GM21723 (cell line): ENCODE measurements around the gene VAC14.

Experiments
- ATAC-seq: cut with Tn5 transposase; IDR thresholded peaks from one replicate; pipeline ENCODE4 v1.9.1; 2021; ENCODE audit warnings: mild to moderate bottlenecking, moderate library complexity; ENCODE audit not compliant: unreplicated experiment

The VAC14 gene

DNA sequence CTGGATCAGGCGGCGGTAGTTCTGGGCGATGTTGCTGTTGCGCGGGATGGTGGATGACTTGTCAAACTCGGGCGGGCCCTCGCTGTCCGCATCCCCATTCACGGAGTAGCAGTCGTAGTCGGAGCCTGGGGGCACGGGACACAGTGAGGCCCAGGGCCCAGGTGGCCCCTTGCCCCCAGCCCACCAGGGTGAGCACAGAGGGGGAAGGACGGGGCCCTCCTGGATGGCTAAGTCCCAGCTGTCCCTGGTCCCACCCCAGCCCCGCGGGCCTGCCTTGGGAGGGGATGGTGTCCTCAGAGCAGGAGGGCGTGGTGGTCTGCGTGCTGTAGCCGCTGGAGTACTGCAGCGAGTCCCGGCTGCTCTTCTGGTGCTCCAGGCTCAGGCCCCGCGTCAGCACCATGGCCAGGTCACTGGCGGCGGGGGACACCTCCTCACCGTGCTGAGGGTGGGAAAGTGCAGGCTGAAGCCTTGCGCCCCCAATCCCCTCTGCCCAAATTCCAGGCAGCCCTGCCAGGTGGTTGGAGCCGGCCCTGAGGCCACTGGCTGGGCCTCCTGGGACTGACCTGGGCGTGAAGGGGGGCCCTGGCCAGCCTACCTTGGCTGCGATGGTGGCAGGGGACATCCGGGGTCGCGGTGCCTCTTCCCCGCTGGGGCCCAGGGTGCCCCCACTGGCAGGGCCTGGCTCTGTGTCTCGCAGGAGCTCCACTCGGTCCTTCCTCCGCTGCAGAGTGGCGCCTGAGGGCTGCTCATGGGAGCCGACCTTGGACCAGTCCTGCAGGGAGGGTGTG is 136.4 kb downstream of the VAC14 start:
- ATAC-seq: no peak

DNA sequence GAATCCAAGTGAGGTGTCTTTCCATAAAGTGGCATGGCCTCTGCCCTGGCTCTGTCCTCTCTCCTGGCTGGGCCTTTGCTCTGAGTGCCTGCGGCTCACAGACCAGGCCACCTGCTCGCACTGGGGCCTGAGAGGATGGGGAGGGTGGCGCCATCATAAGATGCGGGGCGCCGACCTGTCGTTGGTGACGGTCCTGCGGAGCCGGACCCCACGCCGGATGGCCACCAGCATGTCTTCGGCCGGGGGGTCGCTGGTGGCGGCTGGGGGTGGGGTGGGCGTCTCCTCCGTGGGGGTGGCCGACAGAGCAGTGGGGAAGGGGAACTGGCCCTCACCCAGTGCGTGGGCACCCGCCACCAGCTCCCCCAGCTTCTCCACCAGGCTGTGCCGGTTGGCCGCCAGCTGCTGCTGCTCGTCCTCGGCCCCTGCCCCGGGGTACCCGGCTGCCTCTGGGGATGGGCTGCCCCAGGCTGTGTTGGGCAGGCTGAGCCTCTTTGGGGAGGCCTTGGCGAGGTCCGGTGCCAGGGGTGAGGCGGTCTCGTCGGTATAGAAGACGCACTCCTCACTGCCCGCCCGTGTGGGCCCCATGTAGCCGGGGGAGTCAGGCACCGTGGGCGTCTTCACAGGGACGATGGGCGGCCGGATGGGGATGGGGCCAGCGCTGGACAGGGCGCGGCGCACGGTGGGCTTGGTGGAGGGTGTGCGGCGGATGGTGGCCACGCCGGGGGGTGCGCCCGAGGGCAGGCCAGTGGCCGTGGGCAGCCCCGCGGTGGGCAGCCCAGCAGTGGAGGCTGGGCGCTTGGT is 137.2 kb downstream of the VAC14 start:
- ATAC-seq: no peak

DNA sequence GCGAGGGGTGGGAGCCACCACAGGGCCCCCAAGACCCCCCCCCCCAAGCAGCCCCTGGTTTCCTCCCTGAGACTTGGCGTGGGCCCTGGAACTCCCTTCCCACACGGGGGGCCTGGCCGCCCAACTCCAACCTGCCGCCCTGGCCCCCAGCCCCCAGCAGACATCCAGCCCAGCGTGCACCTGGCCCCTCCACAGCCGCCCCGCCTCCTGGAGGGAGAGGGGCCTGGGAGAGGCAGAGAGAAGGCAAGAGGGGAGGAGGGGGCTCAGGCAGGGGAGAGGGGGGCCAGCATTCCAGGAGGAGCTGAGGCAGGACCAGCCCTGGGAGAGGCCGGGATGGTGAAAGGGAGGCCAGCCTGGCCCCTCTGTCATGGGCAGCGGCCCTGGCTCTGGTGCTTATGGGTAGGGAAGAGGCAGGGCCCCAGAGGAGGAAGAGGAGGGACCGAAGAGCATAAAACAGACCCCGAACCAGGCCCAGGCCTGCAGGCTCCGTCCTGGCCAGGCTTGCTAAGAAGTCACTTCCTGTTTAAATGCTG is 137.9 kb downstream of the VAC14 start:
- no peak for ATAC-seq

DNA sequence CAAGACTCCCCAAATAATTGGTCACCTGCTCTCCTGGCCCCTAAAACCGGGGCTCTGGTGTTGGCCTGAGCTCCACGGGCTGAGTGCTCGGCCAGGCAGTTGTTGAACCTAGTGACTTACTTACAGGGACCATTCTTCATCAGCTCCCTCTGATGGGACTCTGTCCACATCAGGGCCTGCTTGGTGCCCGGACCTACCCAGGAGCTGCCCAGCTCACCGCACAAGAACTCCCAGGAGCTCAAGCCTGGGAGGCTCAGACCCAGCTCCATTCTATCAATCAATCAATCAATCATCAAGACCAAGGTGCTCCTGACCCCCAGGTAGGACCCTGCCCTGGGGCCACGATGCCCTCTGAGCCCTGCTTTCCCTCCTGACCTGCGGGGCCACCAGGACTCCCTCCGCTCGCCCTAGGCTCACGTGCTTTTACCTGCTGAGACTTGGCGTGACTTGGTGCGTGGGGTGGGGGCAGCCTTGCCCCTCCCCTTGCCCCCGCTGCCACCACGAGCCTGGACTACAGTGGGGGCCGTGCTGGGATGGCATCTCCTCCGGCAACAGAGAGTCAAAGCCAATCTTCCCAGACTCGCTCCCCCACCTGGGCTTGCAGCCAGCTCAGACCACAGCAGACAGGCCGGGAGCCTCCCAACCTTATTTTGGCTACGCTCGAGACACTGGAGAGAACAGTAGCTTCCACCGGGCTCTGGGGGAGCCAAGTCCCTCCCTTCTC is 138.9 kb downstream of the VAC14 start:
- no peak for ATAC-seq

DNA sequence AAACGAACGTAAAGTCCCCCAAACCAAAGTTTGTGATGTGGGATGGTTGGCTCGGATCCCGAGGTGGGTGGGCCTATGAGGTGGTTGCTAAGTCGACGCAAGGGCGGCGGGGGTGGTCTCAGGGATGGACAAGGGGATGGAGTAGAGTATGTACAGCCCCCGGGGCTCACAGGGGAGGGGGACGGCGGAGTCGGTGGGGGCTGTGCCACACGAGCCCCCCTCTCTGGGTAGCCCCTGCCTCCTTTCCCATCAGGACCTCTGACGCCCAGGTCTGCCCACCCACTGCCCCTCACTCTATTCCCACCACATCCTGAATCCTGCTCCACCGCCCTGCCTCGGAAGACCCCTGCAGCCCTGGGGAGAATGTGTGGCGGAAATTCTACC is 139.4 kb downstream of the VAC14 start:
- ATAC-seq: no peak

DNA sequence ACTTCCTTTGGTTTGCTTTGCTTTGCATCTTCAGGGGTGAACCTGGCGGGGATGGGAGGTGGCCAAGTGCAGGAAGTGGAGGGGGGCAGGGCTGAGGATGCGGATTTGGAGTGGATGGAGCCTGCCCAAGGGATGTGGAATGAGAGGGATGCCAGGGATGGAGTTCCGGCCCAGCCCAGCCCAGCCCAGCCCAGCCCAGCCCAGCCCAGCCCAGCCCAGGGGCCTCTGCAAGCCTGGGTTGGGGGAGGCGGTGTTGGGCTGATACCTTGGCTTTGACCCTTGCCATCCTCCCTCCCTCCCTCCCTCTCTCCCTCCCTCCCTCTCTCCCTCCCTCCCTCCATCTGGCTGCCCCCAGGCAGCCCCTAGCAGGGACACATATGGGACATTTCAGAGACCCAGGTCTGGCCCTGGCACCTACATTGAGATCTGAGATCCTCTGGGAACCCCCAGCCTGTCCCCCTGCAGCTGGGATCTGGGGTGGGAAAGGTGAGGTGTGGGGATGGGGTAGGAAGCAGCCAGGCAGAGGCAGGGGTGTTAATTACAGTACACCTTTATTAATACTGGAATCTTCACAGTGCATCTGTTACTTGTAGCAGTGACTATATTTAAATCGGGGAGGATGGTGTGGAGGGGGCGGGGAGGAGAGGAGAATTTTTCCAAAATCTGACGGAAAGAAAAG is 140.1 kb downstream of the VAC14 start:
- no peak for ATAC-seq

DNA sequence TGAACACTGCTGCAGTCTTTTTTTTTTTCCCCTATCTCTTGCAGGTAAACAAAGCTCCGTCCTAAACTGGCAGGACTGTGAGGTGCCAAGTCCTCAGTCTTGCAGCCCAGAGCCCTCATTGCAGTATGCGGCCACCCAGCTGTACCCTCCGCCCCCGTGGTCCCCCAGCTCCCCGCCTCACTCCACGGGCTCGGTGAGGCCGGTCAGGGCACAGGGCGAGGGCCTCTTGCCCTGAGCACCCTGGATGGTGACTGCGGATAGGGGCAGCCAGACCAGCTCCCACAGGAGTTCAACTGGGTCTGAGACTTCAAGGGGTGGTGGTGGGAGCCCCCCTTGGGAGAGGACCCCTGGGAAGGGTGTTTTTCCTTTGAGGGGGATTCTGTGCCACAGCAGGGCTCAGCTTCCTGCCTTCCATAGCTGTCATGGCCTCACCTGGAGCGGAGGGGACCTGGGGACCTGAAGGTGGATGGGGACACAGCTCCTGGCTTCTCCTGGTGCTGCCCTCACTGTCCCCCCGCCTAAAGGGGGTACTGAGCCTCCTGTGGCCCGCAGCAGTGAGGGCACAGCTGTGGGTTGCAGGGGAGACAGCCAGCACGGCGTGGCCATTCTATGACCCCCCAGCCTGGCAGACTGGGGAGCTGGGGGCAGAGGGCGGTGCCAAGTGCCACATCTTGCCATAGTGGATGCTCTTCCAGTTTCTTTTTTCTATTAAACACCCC is 140.8 kb downstream of the VAC14 start:
- ATAC-seq: no peak

DNA sequence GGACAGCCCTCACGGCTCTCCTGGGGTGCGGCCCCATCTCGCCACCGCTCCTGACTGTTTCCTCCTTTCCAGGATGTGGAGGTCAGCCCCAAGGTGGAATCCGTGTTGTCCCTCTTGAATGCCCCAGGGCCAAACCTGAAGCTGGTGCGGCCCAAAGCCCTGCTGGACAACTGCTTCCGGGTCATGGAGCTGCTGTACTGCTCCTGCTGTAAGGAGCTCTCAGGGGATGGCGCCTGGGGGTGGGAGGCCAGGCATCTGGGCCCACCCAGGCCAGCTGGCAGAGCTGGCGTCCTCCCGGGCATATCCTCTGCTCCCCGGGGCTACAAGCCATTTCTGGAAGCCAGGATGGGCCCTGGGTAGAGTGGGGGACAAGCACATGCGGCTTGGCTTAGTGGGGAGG is 141.4 kb downstream of the VAC14 start:
- no peak for ATAC-seq

DNA sequence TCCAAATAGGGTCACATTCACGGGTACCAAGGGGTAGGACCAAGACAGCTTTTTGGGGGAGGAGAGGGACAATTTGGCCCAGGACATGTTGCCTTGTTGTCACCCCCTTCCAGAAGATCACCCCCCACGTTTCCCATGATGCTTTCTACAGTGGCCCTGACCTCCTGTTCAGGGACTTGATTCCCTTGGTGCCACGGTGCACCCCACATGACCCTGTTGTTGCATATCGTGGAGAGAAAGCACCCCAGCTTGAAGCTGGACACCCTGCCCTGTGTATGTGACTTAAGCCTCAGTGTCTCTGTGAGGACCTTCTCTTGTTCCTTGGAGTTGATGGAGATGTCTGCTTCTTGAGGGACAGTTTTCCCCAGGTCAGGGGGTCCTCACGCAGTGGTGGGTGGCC is 142.0 kb downstream of the VAC14 start:
- no peak for ATAC-seq

DNA sequence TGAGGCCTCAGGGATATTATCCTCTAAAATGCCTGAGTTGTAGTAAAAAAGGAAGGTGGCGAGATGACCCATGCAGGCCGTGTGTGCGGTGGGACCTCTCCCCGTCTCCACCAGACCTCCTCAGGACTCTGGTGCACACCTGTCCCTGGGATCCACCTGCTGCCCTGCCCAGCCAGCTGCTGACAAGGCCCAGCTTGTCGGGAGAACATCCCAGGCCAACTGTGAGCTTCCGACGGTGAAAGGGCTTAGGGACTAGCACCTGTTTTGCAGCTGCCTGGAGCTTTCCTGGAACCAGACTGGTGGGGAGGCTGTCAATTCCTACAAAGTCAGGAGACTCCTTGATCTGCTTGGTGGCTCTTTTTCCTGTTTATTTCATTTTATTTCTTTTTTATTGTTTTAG is 143.0 kb downstream of the VAC14 start:
- ATAC-seq: no peak

DNA sequence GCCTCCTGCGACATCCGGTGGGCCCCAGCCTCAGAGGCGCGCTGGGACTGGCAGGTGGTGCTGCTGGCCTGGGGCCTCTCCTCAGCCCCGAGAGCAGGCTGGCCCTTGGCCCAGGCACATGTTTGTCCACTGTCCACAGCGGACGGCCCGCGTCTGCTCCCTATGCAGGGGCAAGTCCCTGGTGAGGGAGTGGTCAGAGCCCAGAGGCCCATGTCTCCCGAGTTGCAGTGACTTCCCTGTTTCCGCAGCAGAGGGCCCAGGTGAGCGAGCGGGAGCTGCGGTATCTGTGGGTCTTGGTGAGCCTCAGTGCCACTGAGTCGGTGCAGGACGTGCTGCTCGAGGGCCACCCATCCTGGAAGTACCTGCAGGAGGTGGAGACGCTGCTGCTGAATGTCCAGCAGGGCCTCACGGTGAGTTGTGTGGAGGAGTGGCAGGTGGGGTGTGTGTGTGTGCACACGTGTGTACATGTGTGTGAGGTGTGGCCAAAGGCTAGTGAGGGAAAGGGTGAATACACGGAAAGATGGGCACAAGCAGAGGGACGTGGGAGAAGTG is 144.2 kb downstream of the VAC14 start:
- ATAC-seq: no peak

DNA sequence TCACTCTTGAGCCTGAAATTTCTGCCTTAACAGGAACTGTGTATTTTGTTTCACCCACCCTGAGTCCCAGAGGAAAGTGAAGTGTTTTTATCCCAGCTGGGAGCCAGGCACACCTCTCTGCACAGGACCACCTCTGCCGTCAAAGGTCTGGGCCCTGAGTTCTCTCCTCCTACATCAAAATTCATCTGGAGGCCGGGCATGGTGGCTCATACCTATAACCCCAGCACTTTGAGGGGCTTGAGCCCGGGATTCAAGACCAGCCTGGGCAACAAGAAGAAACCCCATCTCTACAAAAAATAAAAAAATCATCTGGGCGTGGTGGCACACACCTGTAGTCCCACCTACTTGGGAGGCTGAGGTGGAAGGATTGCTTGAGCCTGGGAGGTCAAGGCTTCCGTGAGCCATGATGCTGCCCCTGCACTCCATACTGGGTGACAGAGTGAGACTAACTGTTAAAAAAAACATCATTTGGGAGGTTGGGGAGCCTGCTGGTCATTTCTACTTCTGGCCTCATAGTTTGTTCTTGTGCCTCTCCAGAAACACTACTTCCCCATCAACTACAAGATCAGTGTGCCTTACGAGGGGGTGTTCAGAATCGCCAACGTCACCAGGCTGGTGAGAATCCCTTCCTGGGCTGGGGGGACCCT is 144.8 kb downstream of the VAC14 start:
- no peak for ATAC-seq

DNA sequence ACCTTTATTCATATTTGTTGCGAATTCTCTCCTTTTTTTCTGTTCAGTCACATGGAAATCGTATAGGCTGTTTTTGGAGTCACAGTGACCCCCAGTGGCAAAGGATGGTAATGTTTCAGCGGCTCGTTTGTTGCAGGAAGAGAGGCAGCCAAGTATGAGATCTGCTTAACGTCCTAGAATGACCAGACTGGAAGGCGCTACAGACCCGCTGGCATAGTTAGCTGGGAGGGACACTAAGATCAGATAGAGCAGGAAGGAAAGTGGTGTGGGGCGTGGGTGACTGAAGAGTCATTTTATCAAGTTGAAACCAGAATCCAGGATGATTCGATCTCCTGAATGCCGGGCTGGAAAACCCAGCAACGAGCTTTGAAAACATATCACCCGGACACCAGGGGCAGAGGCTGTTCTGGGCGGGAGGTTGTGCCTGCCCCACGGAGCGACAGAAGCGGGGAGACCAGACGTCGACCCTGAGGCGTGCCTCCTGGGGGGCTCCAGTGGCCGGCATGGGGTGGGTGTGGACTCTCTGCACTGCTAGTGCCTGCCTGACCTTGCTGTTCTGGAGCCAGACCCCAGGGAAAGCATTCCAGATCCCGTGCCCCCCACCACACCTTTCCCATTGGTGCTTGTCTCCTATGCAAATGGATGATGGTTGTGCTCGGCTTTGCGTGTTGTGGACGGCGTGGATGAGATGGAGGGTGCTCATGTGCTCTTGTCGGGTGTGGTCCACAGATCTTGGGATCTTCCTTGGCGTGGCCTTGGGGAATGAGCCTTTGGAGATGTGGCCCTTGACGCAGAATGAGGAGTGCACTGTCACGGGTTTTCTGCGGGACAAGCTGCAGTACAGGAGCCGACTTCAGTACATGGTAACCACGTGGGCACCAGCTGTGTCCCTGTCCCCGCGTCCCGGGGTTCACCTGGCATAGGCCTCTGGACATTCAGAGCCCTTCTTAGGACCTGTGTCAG is 146.9 kb downstream of the VAC14 start:
- no peak for ATAC-seq

DNA sequence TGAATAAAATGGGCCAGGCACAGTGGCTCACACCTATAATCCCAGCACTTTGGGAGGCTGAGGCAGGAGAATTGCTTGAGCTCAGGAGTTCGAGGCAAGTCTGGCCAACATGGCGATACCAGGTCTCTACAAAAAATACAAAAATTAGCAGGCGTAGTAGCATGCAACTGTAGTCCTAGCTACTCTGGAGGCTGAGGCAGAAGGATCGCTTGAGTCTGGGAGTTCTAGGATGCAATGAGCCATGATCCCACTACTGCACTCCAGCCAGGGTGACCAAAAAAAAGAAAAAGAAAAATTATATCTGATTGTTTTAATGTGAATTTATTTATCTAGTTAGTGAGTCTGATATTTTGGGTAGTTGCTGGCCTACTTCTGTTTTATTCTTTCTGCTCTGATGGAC is 147.6 kb downstream of the VAC14 start:
- ATAC-seq: no peak

DNA sequence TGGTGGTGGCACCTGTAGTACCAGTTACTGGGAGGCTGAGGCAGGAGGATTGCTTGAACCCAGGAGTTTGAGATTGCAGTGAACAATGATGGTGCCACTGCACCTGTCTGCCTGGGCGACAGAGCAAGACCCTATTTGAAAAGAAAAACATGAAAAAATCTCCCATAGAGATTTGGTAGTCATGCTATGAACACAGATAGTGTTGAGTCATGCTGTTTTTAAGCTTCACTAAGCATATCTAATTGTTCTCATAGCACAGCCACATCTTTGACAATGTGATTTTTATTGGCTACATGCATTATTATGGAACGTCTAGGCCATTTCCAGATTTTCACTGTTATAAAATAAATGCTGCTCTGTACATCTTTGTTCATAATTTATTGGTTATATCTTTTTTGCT is 148.6 kb downstream of the VAC14 start:
- no peak for ATAC-seq

DNA sequence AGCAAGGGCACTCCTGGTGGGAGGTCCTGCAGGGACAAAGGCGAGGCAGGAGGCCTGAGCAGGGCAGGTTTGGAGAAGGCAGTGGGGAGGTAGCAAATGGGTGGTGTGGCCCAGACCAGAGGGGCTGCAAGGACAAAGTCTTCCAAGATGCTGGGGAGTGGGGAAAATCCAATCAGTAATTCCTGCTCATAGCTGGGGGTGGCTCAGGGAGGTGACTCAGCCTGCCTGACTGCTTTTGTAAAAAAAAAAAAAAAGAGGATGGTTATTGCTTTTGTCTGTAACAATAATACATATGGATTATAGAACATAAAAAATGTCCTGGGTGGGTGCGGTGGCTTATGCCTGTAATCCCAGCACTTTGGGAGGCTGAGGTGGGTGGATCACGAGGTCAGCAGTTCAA is 149.4 kb downstream of the VAC14 start:
- no peak for ATAC-seq

DNA sequence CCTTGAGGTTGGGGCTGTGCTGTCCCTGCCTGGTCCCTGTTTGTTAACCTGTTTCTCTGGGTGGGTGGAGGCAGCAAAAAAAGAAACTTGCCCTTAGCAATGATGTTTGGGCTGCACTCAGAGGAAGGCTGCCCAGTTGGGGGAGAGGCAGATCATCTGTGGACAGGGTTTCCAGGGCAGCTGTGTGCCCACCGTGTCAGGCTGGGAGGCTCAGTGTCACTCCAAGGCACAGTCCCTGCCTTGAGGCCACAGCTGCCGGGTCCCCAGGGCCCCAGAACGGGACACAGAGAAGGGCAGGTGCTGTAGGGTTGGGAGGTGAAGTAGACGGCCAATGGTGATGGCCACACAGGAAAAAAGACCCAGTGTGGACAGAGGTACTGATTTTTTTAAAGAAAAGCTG is 150.7 kb downstream of the VAC14 start:
- ATAC-seq: no peak

DNA sequence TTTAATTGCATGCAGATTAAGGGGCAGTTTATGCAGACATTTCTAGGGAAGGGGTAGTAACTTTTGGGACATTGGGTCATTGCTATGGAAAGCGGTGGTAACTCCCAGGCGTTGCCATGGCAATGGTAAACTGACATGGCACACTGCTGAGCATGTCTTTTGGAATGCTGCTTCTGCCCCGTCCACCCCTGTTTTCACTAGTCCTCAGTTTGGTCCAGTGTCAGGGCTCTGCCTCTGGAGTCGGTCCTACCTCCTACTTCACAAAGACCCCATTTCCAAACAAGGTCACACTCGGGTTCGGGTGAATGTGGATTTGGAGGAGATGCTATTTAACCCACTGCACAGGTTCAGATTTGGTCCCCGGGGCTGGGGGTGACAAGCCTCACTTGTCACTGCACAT is 151.7 kb downstream of the VAC14 start:
- ATAC-seq: no peak
